Mammary epithelial cell (primary cell): Measurements from ENCODE around the gene NMNAT2.

ENCODE experiments used
- EZH2 ChIP-seq: IDR thresholded peaks from 2 replicates; pipeline ENCODE4 v1.6.1; 2012; ENCODE audit warnings: low read length, inconsistent platforms, borderline replicate concordance
- TF ChIP-seq, protein P1 (sequence below), 2 donors: IDR thresholded peaks in 1 of 2; conservative IDR thresholded peaks in 1 of 2; 2 replicates each; pipeline ENCODE4 v1.5.1; 2011 to 2012; ENCODE audit warnings: inconsistent platforms in 2 of 2, low read length in 2 of 2, mild to moderate bottlenecking in 2 of 2, control low read depth in 1 of 2, low read depth in 1 of 2; ENCODE audit not compliant: insufficient read depth in 1 of 2; ENCODE audit errors: extremely low read depth in 1 of 2

DNA sequence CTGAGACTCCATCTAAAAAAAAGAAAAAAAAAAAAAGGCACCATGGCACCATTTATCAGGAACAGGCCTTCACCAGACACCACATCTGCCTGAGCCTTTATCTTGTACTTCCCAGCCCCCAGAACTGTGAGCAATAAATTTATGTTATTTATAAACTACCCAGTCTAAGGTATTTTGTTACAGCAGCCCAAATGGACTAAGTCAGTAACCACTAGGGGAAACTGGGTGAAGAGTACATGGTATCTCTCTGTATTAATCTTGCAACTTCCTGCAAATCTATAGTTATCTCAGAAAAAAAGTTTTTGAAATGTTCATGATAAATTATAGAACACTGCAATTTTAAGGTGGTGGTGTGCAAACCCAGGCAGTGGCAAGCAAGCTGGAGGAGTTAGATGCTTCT is 117.8 kb downstream of the NMNAT2 start:
- TF ChIP-seq, protein P1, sequence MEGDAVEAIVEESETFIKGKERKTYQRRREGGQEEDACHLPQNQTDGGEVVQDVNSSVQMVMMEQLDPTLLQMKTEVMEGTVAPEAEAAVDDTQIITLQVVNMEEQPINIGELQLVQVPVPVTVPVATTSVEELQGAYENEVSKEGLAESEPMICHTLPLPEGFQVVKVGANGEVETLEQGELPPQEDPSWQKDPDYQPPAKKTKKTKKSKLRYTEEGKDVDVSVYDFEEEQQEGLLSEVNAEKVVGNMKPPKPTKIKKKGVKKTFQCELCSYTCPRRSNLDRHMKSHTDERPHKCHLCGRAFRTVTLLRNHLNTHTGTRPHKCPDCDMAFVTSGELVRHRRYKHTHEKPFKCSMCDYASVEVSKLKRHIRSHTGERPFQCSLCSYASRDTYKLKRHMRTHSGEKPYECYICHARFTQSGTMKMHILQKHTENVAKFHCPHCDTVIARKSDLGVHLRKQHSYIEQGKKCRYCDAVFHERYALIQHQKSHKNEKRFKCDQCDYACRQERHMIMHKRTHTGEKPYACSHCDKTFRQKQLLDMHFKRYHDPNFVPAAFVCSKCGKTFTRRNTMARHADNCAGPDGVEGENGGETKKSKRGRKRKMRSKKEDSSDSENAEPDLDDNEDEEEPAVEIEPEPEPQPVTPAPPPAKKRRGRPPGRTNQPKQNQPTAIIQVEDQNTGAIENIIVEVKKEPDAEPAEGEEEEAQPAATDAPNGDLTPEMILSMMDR (conservative IDR thresholded peaks at IDR 0.05 in 1 of 2, IDR thresholded peaks at IDR 0.05 in 1 of 2; ENCODE audit: extremely low read depth in 1 of 2, insufficient read depth in 1 of 2, low read depth in 1 of 2, low read length in 2 of 2), result no peak
- no peak for TF ChIP-seq EZH2
